WTC11 (cell line): ENCODE measurements around the gene PDSS1.

Experiments used
- CREB1 ChIP-seq: sonication (generic); formaldehyde crosslinking; IDR thresholded peaks from 2 replicates; pipeline ENCODE4 v1.8.0; 2023; ENCODE audit warnings: mild to moderate bottlenecking, missing genetic modification reagents
- CREM ChIP-seq: sonication (generic); formaldehyde crosslinking; IDR thresholded peaks from 2 replicates; pipeline ENCODE4 v1.8.1; 2022; ENCODE audit warnings: mild to moderate bottlenecking, missing genetic modification reagents, moderate library complexity
- ESRRA ChIP-seq: sonication (generic); formaldehyde crosslinking; IDR thresholded peaks from 2 replicates; pipeline ENCODE4 v1.8.1; 2022; ENCODE audit warnings: mild to moderate bottlenecking, missing genetic modification reagents, borderline replicate concordance
- FOXJ3 ChIP-seq: sonication (generic); formaldehyde crosslinking; IDR thresholded peaks from 2 replicates; pipeline ENCODE4 v1.9.0; 2021; ENCODE audit warnings: missing genetic modification reagents, mild to moderate bottlenecking, borderline replicate concordance
- FOXK1 ChIP-seq: sonication (generic); formaldehyde crosslinking; IDR thresholded peaks from 2 replicates; pipeline ENCODE4 v1.8.0; 2022; ENCODE audit warnings: mild to moderate bottlenecking, moderate library complexity, missing genetic modification reagents
- NFYB ChIP-seq: sonication (generic); formaldehyde crosslinking; conservative IDR thresholded peaks from 2 replicates; pipeline ENCODE4 v1.8.0; 2022; ENCODE audit warnings: low read depth, missing genetic modification reagents
- RORB ChIP-seq: fragments of 250-450 bp; sonication (Bioruptor Pico); IDR thresholded peaks from 2 replicates; pipeline ENCODE4 v1.9.0; 2021; ENCODE audit warnings: mild to moderate bottlenecking
- ZNF121 ChIP-seq: sonication (generic); formaldehyde crosslinking; IDR thresholded peaks from 2 replicates; pipeline ENCODE4 v1.8.0; 2023; ENCODE audit warnings: missing genetic modification reagents
- TF ChIP-seq, protein P1 (sequence below): fragments of 200-600 bp; IDR thresholded peaks from 2 replicates; pipeline ENCODE4 v1.8.0; 2022; ENCODE audit warnings: antibody characterized with exemption
- TF ChIP-seq, protein P2 (sequence below): sonication (generic); formaldehyde crosslinking; IDR thresholded peaks from 2 replicates; pipeline ENCODE4 v1.8.1; 2022; ENCODE audit warnings: low read depth, mild to moderate bottlenecking, moderate library complexity, missing genetic modification reagents, borderline replicate concordance
- TF ChIP-seq, protein P3 (sequence below): sonication (generic); formaldehyde crosslinking; IDR thresholded peaks from 2 replicates; pipeline ENCODE4 v1.8.1; 2023; ENCODE audit warnings: mild to moderate bottlenecking, moderate library complexity, missing genetic modification reagents
- TF ChIP-seq, protein P4 (sequence below): sonication (generic); formaldehyde crosslinking; IDR thresholded peaks from 2 replicates; pipeline ENCODE4 v1.8.1; 2022; ENCODE audit warnings: mild to moderate bottlenecking, moderate library complexity, missing genetic modification reagents
- TF ChIP-seq, protein P5 (sequence below): fragments of 250-450 bp; sonication (Bioruptor Pico); IDR thresholded peaks from 2 replicates; pipeline ENCODE4 v1.9.0; 2021; ENCODE audit warnings: mild to moderate bottlenecking

DNA sequence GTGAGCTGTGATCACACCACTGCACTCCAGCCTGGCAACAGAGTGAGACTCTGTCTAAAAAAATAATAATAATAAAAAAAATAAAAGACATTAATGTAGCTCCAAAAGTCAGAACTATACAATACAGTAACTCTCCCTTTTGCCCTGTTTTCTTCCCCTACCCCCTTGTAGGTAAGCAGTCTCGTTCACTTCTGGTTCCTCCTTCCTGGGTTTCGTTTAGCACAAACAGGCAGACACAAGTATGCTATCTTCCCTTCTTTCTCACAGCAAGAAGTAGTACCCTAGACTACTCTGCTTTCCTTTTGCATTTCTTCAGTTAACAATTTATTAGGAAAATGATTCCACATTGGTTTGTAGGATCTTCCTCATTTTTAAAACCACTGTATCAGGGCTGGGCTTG is 33.1 kb downstream of the PDSS1 start:
- TF ChIP-seq, protein P1, sequence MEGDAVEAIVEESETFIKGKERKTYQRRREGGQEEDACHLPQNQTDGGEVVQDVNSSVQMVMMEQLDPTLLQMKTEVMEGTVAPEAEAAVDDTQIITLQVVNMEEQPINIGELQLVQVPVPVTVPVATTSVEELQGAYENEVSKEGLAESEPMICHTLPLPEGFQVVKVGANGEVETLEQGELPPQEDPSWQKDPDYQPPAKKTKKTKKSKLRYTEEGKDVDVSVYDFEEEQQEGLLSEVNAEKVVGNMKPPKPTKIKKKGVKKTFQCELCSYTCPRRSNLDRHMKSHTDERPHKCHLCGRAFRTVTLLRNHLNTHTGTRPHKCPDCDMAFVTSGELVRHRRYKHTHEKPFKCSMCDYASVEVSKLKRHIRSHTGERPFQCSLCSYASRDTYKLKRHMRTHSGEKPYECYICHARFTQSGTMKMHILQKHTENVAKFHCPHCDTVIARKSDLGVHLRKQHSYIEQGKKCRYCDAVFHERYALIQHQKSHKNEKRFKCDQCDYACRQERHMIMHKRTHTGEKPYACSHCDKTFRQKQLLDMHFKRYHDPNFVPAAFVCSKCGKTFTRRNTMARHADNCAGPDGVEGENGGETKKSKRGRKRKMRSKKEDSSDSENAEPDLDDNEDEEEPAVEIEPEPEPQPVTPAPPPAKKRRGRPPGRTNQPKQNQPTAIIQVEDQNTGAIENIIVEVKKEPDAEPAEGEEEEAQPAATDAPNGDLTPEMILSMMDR: no peak
- no peak for TF ChIP-seq CREM (CRISPR knock-in tag)
- no peak for TF ChIP-seq RORB (CRISPR knock-in tag)
- TF ChIP-seq, protein P2, sequence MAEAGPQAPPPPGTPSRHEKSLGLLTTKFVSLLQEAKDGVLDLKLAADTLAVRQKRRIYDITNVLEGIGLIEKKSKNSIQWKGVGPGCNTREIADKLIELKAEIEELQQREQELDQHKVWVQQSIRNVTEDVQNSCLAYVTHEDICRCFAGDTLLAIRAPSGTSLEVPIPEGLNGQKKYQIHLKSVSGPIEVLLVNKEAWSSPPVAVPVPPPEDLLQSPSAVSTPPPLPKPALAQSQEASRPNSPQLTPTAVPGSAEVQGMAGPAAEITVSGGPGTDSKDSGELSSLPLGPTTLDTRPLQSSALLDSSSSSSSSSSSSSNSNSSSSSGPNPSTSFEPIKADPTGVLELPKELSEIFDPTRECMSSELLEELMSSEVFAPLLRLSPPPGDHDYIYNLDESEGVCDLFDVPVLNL: no peak
- TF ChIP-seq, protein P3, sequence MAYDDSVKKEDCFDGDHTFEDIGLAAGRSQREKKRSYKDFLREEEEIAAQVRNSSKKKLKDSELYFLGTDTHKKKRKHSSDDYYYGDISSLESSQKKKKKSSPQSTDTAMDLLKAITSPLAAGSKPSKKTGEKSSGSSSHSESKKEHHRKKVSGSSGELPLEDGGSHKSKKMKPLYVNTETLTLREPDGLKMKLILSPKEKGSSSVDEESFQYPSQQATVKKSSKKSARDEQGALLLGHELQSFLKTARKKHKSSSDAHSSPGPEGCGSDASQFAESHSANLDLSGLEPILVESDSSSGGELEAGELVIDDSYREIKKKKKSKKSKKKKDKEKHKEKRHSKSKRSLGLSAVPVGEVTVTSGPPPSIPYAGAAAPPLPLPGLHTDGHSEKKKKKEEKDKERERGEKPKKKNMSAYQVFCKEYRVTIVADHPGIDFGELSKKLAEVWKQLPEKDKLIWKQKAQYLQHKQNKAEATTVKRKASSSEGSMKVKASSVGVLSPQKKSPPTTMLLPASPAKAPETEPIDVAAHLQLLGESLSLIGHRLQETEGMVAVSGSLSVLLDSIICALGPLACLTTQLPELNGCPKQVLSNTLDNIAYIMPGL (CRISPR knock-in tag): no peak
- TF ChIP-seq CREB1 (CRISPR knock-in tag): no peak
- no peak for TF ChIP-seq ZNF121 (CRISPR knock-in tag)
- TF ChIP-seq ESRRA (CRISPR knock-in tag): no peak
- TF ChIP-seq, protein P4, sequence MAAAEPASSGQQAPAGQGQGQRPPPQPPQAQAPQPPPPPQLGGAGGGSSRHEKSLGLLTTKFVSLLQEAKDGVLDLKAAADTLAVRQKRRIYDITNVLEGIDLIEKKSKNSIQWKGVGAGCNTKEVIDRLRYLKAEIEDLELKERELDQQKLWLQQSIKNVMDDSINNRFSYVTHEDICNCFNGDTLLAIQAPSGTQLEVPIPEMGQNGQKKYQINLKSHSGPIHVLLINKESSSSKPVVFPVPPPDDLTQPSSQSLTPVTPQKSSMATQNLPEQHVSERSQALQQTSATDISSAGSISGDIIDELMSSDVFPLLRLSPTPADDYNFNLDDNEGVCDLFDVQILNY (CRISPR knock-in tag): no peak
- no peak for TF ChIP-seq NFYB (CRISPR knock-in tag)
- TF ChIP-seq, protein P5, sequence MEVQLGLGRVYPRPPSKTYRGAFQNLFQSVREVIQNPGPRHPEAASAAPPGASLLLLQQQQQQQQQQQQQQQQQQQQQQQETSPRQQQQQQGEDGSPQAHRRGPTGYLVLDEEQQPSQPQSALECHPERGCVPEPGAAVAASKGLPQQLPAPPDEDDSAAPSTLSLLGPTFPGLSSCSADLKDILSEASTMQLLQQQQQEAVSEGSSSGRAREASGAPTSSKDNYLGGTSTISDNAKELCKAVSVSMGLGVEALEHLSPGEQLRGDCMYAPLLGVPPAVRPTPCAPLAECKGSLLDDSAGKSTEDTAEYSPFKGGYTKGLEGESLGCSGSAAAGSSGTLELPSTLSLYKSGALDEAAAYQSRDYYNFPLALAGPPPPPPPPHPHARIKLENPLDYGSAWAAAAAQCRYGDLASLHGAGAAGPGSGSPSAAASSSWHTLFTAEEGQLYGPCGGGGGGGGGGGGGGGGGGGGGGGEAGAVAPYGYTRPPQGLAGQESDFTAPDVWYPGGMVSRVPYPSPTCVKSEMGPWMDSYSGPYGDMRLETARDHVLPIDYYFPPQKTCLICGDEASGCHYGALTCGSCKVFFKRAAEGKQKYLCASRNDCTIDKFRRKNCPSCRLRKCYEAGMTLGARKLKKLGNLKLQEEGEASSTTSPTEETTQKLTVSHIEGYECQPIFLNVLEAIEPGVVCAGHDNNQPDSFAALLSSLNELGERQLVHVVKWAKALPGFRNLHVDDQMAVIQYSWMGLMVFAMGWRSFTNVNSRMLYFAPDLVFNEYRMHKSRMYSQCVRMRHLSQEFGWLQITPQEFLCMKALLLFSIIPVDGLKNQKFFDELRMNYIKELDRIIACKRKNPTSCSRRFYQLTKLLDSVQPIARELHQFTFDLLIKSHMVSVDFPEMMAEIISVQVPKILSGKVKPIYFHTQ (CRISPR knock-in tag): no peak
- TF ChIP-seq FOXK1 (CRISPR knock-in tag): no peak
- no peak for TF ChIP-seq FOXJ3 (CRISPR knock-in tag)
